Femur (tissue), 1 donor: ENCODE results near the gene ITCH.
"Not testable (repeated sequence)": the region's sequence is repeated elsewhere in the genome, so short reads cannot be mapped to it uniquely, and the experiment has no call there.

Experiments used
- DNase-seq: peaks from one replicate; pipeline ENCODE4 v3.0.0-alpha.2; 2017

ITCH gene

GRCh38 chr20:34421766-34422466, 58.8 kb downstream of the ITCH start:
- DNase-seq = no peak

- DNase-seq = not testable (repeated sequence)
Observed at GRCh38 chr20:34425032-34425690, 62.1 kb downstream of the ITCH start.

- no peak for DNase-seq
Observed at GRCh38 chr20:34426026-34426425, 63.0 kb downstream of the ITCH start.

- no peak for DNase-seq
Observed at GRCh38 chr20:34427331-34427730, 64.3 kb downstream of the ITCH start.

- no peak for DNase-seq
Observed at GRCh38 chr20:34427784-34428183, 64.7 kb downstream of the ITCH start.

- no peak for DNase-seq
Observed at GRCh38 chr20:34431168-34431567, 68.1 kb downstream of the ITCH start.

GRCh38 chr20:34432663-34433062, 69.6 kb downstream of the ITCH start:
- not testable (repeated sequence) for DNase-seq

GRCh38 chr20:34433391-34433790, 70.3 kb downstream of the ITCH start:
- no peak for DNase-seq

- no peak for DNase-seq
Observed at GRCh38 chr20:34435589-34435988, 72.5 kb downstream of the ITCH start.

GRCh38 chr20:34437330-34437986, 74.4 kb downstream of the ITCH start:
- DNase-seq = no peak

GRCh38 chr20:34439168-34439567, 76.1 kb downstream of the ITCH start:
- no peak for DNase-seq

- not testable (repeated sequence) for DNase-seq
Observed at GRCh38 chr20:34441423-34441822, 78.3 kb downstream of the ITCH start.

- no peak for DNase-seq
Observed at GRCh38 chr20:34443546-34443945, 80.5 kb downstream of the ITCH start.

- DNase-seq = no peak
Observed at GRCh38 chr20:34445177-34446065, 82.3 kb downstream of the ITCH start.

- DNase-seq = no peak
Observed at GRCh38 chr20:34448517-34448916, 85.4 kb downstream of the ITCH start.

GRCh38 chr20:34449674-34450592, 86.9 kb downstream of the ITCH start:
- DNase-seq = no peak

GRCh38 chr20:34452281-34452982, 89.4 kb downstream of the ITCH start:
- no peak for DNase-seq

- no peak for DNase-seq
Observed at GRCh38 chr20:34458631-34459030, 95.6 kb downstream of the ITCH start.

- no peak for DNase-seq
Observed at GRCh38 chr20:34459209-34459897, 96.3 kb downstream of the ITCH start.

GRCh38 chr20:34461779-34462087, 98.7 kb downstream of the ITCH start:
- DNase-seq = no peak

GRCh38 chr20:34468951-34469350, 105.9 kb downstream of the ITCH start:
- DNase-seq = no peak
